ENCODE results near the gene EPS8L1. TPM values are rescaled to one million over a fixed set of nuclear protein-coding genes. Genes with fewer than 3 reads are reported as not detected.

The EPS8L1 gene
- total and polyA plus RNA-seq, 3 donors from 2014 or later, result 3.4 to 13.3 (median 3.6) TPM

DNA sequence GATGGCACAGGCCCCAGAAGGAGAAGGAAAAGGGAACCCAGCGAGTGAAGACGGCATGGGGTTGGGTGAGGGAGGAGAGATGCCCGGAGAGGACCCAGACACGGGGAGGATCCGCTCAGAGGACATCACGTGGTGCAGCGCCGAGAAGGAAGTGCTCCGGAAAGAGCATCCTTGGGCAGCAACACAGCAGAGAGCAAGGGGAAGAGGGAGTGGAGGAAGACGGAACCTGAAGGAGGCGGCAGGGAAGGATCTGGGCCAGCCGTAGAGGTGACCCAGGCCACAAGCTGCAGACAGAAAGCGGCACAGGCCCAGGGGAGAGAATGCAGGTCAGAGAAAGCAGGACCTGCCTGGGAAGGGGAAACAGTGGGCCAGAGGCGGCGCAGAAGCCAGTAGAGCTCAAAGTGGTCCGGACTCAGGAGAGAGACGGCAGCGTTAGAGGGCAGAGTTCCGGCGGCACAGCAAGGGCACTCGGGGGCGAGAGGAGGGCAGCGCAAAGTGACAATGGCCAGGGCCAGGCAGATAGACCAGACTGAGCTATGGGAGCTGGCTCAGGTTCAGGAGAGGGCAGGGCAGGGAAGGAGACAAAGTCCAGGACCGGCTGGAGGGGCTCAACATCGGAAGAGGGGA is 40.7 kb downstream of the EPS8L1 start:
- Histone ChIP-seq H3K4me3 (peak overlapping the region; percentile 68 to 72), H3K9me3 (no peaks in the 10 kb centered on the region), H3K4me1 (peaks cover 34% of the 10 kb centered on the region), H3K27ac (peak overlapping the region; percentile 68 to 79), H3K27me3 (no peaks in the 10 kb centered on the region), H3K36me3 (ENCODE audit: low read depth, missing control alignments) (no peaks in the 10 kb centered on the region)
- peak; percentile 79 for DNase-seq
- WGBS, 2 donors, result 0 to 2% methylated on average over 25 of the region's 25 CpGs
- TF ChIP-seq, protein P1, sequence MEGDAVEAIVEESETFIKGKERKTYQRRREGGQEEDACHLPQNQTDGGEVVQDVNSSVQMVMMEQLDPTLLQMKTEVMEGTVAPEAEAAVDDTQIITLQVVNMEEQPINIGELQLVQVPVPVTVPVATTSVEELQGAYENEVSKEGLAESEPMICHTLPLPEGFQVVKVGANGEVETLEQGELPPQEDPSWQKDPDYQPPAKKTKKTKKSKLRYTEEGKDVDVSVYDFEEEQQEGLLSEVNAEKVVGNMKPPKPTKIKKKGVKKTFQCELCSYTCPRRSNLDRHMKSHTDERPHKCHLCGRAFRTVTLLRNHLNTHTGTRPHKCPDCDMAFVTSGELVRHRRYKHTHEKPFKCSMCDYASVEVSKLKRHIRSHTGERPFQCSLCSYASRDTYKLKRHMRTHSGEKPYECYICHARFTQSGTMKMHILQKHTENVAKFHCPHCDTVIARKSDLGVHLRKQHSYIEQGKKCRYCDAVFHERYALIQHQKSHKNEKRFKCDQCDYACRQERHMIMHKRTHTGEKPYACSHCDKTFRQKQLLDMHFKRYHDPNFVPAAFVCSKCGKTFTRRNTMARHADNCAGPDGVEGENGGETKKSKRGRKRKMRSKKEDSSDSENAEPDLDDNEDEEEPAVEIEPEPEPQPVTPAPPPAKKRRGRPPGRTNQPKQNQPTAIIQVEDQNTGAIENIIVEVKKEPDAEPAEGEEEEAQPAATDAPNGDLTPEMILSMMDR (IDR thresholded peaks at IDR 0.05), result no peak
- no peak for TF ChIP-seq POLR2A (IDR thresholded peaks at IDR 0.05)
- intact Hi-C loops (cut with DNase I; ENCODE audit: low total_unique reads), result no loop called here

DNA sequence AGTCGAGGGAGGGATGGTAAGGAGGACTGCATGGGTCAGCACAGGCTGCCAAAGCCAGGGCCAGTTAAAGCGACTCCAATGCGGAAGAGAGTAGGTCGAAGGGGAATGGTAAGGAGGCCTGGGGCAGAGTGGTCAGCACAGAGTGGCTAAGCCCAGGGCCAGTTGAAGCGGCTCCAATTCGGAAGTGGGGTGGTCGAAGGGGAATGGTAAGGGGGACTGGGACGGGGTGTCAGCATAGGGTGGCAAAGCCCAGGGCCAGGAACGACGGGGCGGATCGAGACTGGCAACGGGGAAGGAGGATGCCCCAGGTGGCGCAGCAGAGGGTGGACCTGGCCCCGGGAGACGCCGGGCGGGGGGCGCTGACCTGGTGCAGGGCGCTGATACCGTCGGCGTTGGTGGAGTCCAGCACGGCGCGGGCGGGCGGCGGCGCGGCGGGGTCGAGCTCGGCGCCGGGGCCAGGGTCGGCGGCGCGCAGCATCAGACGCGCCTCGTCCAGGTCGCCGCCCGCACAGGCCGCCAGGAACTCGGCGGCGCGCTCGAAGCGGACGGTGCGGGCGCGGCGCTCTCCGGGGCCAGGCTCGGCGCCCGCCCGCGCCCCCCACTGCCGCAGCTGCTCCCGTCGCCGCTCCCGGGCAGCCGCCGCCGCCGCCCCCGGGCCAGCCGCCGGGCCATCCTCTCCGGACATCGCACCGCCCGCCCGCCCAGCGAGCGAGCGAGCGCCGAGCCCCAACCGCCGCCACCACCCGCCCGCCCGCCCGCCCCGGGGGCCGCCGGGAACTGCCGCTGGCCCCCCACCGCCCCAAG is 41.4 kb downstream of the EPS8L1 start, which contains the start of gene PPP1R12C:
Gene PPP1R12C, minus strand, starts transcription at position 779 of the 804 bp plus-strand sequence. Its CDS starts 94 bp downstream, at position 685.
- Histone ChIP-seq H3K27ac (peak within 1 kb of the TSS; percentile 68 to 84), H3K4me1 (peaks cover 34% of the 10 kb centered on the region), H3K9me3 (no peaks in the 10 kb centered on the region), H3K36me3 (ENCODE audit: low read depth, missing control alignments) (no peaks in the 10 kb centered on the region), H3K27me3 (no peaks in the 10 kb centered on the region), H3K4me3 (peak within 1 kb of the TSS; percentile 68 to 72)
- DNase-seq, result no peak
- no peak for TF ChIP-seq POLR2A (IDR thresholded peaks at IDR 0.05)
- intact Hi-C loops (cut with DNase I; ENCODE audit: low total_unique reads), result no loop called here
- WGBS, 2 donors, result 0% methylated on average over 13 to 25 of the region's 97 CpGs

GRCh38 chr19:55117663-55118391 is 42.2 kb downstream of the EPS8L1 start:
- no peaks in the 10 kb centered on the region for H3K36me3 ChIP-seq (ENCODE audit: low read depth, missing control alignments)
- peaks cover 31% of the 10 kb centered on the region for H3K4me1 ChIP-seq
- H3K9me3 ChIP-seq, result no peaks in the 10 kb centered on the region
- DNase-seq, result peak; percentile 99
- WGBS, 2 donors, result 0 to 1% methylated on average over 34 to 43 of the region's 44 CpGs
- no peaks in the 10 kb centered on the region for H3K27me3 ChIP-seq
- intact Hi-C loops (cut with DNase I; ENCODE audit: low total_unique reads), result no loop called here
- H3K27ac ChIP-seq, result peak overlapping the region; percentile 67 to 84
- peak overlapping the region; percentile 67 to 72 for H3K4me3 ChIP-seq
- TF ChIP-seq POLR2A (IDR thresholded peaks at IDR 0.05), result no peak
- TF ChIP-seq, protein P1 (IDR thresholded peaks at IDR 0.05), result peak in 1 of 3 experiments; percentile 10

DNA sequence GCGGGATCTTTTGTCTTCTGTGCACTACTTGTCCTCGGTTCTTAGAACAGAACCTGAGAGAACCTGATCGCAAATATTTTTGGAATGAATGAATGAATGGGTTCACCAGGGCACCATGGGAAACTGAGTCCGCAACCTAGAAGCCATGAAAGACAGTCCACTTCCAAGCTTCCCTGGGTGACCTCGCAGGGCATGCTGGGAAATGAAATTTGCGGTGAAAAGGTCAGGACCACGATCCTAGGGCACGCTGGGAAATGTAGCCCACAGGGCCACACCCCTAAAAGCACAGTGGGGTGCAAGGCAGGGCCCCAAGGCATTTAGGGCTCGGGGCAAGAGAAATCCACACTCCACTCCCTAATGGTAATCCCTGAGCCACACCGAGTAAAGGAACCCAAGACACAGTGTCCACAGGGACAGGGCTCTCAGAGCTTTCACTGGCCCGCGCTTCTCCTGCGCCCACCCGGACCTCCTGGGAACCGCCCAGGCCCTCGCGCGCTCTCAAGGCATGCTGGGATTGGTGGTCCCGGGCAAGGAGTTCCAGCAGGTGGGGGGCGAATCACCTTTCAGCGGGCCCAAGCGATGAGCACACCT is 42.8 kb downstream of the EPS8L1 start:
- peak; percentile 83 for DNase-seq
- H3K27ac ChIP-seq, result peak overlapping the region in 1 of 2 donors; percentile 84
- peak overlapping the region; percentile 67 to 72 for H3K4me3 ChIP-seq
- TF ChIP-seq, protein P1 (IDR thresholded peaks at IDR 0.05), result no peak
- TF ChIP-seq POLR2A (IDR thresholded peaks at IDR 0.05), result no peak
- H3K9me3 ChIP-seq, result no peaks in the 10 kb centered on the region
- H3K4me1 ChIP-seq, result peaks cover 24% of the 10 kb centered on the region
- WGBS, 2 donors, result 20 to 24% methylated on average over 21 to 22 of the region's 22 CpGs
- intact Hi-C loops (cut with DNase I; ENCODE audit: low total_unique reads), result no loop called here
- no peaks in the 10 kb centered on the region for H3K27me3 ChIP-seq
- no peaks in the 10 kb centered on the region for H3K36me3 ChIP-seq (ENCODE audit: low read depth, missing control alignments)
